GM19395 (cell line): ENCODE measurements around the gene GNG11.
"Not testable (repeated sequence)": the region's sequence is repeated elsewhere in the genome, so short reads cannot be mapped to it uniquely, and the experiment has no call there.

ENCODE experiments used
- ATAC-seq: cut with Tn5 transposase; IDR thresholded peaks from one replicate; pipeline ENCODE4 v1.9.1; 2021; ENCODE audit warnings: mild to moderate bottlenecking, moderate library complexity; ENCODE audit not compliant: unreplicated experiment

GNG11 gene

GRCh38 chr7:93911242-93911641 is 10.3 kb upstream of the GNG11 start:
- ATAC-seq = not testable (repeated sequence)

GRCh38 chr7:93911661-93912060 is 9.9 kb upstream of the GNG11 start:
- ATAC-seq = peak; percentile 61

- ATAC-seq = no peak
Observed at GRCh38 chr7:93913197-93913596, 8.3 kb upstream of the GNG11 start.

- ATAC-seq = no peak
Observed at GRCh38 chr7:93914581-93915066, 6.9 kb upstream of the GNG11 start.

DNA sequence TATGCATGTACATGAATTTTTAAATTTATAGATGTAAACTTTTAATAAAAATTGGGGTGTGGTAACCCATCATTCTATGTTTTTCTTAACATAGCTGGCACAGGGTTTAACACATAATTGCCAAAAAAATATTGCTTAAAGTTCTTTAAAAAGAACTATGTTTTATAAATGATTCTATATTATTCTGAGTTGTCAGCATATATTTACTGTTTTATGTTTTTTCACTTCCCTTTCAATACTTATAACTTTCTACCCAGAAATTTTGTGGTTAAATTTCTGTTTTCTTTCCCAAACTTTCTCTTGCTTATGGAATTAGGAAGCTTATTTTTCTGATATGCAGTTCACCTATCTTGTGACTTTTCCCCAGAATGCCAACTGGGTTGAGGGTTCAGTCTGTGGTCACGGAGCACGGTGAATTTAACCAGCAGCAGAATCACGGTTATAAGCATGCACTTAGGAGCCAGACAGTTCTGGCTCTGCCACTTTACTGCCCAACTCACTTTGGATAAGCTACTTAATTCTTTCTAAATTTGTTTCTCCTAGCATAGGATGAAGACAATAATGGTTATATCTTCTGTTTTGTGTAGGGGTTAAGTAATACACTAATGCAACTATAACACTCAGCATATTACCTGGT is 6.2 kb upstream of the GNG11 start:
- ATAC-seq = not testable (repeated sequence)

DNA sequence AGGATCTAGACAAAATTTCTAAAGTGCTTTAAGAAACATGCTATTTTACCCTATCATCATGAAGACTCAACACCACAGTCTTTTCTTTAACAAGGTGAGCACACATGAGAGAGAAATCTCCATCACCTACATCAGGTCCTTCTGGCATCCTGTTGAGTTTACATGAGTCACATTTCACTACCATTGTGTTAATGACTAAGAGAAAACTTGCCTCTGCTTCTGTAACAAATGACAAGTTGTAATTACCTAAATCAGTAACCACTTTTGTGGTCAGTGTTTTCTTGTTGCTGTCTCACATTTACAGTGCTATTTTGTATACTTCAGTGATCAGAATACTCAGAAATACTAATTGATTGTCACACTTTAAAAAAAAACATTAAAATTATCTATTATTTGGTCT is 5.6 kb upstream of the GNG11 start:
- ATAC-seq = not testable (repeated sequence)

GRCh38 chr7:93916315-93916714 is 5.2 kb upstream of the GNG11 start:
- not testable (repeated sequence) for ATAC-seq

DNA sequence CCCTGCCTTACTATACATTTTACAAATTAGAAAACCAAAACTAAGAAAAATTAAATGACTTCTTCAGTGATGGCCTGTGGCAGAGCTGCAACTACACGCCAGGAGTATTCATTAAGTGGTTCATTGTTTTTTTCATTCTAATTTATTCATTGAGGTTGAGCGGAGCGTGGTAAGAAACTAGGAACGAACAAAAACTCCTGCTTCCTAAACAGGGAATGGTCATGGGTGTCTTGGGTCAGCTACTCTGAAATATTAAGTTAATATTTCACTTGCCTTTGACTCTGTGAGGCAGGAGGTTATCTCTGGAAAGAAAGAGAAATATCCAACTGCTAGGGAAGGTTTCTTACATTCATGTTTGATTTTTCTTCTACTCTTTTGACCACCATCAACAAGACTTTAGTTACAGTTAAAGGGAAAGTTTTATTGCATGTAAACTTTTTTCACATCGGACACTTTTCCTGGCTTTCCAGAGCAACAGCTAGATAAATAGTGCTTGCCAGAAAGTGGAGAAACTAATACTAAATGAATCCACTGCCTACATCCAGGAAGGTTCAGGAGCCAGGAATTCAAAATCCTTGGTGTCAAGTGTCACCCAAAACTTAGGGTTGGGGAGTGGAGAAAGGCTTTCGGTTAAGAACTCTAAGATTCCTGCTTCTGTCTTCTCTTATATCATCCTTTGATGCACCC is 896 bp upstream of the GNG11 start:
- no peak for ATAC-seq

DNA sequence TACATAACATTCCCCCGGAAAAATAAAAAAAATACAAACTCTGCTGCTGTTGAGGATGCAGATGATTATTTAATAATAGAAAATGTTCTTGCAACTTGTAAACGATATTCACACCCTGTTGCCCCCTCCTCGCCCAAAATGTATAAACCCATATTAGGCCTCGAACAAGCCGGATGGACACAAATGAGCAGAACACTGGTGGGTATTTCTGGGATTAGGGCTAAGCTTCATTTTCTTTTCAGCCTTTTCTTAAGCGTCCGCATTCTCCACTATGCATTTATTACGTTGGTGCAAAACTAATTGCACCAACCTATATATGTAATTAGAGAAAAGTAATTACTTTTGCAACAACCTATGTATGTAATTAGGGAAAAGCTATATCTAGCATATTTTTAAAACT is 349 bp upstream of the GNG11 start:
- ATAC-seq = no peak

DNA sequence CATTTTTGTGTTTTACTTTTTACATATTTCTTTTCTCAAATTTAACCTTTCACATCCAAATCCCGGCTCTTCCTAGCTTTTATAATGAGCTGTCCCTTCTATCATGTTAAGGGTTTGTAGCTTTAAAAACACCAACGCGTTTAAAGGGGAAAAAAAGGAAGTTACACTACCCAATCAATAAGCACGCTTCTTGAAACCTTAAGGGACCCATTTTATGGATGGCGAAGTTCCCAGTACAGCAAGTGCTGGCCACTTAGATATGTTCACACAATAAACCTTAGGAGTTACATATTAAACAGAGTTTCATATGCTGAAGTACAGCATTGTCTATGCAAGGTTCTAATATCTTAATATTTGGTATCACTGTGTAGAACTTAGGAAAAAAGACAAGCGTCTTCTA is 1.8 kb downstream of the GNG11 start:
- ATAC-seq = no peak

- ATAC-seq = no peak
Observed at GRCh38 chr7:93923942-93924341, 2.4 kb downstream of the GNG11 start.

DNA sequence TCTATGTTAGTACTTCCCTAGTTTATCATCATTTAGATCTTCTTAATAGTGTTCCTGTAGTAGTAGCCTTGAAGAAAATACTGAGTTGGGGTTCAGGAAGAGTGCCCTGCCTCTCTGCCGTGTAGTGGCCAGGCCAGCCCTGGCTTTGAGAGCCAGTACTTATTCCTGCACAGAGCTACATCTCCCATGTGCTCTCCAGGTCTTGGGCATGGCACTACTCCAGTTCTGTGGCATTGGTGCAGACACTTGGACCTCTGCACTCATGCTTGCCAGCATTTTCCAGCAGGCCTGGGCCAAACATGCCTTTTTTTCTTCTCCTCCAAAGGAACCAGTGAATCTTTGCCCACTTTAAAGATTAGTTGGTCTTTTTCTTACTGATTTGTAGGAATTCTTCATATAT is 5.3 kb downstream of the GNG11 start:
- ATAC-seq = no peak

- no peak for ATAC-seq
Observed at GRCh38 chr7:93927585-93927984, 6.0 kb downstream of the GNG11 start.

- no peak for ATAC-seq
Observed at GRCh38 chr7:93931655-93932054, 10.1 kb downstream of the GNG11 start.

DNA sequence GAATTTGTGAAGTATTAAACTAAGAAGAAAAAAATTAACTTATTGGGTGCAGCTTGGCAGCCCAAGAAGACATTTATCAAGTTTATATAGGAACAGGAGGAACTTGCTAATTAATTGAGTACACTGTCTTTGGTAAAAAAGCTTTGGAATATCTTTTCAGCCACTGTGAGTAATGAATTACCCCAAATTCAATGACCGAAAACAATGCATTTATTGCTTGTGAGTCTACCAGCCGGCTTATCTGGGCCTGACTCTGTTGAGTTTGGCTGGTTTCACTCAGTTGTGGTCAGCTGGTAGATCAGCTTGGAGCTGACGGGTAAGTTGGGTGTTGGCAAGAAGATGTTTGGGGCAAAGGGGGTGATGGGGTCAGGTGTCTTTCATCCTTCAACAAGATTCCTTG is 11.6 kb downstream of the GNG11 start:
- ATAC-seq = no peak

DNA sequence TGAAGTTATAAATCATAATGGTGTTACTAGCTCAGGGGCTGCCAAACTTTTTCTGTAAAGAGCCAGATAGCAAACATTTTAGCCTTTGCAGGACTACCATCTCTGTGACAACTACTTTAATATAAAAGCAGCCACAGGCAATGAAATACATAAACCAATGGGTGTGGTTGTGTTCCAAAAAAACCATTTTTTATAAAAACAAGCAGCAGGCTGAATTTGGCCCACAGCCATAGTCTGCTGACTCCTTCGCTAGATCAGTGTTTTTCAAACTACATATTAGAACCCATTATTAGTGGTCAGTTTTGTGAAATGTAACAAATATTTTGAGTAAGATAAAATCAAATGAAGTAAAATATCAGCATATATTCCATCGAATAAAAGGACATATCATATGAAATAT is 13.6 kb downstream of the GNG11 start:
- no peak for ATAC-seq

GRCh38 chr7:93937818-93938217 is 16.3 kb downstream of the GNG11 start:
- no peak for ATAC-seq

DNA sequence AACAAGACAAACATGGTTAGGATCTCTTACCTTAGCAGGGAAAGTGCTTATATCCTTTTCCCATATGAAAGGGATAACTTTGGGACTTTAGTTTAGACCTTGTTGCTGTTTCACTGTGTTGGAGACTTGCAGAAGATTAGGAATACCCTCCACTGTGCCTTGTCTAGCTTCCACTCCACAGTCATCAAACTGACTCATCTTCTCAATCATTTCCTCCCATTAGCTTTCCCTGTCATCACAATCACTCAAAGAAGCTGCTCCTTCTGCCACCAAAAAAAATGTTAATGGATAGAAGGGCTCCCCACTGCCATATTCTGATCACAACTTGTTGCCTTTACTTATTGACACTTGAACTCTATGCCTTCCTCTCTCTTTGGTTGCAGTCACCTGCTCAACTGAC is 16.8 kb downstream of the GNG11 start:
- ATAC-seq = no peak

GRCh38 chr7:93941945-93942344 is 20.4 kb downstream of the GNG11 start:
- ATAC-seq = no peak

- peak; percentile 77 for ATAC-seq
Observed at GRCh38 chr7:93943816-93944540, 22.4 kb downstream of the GNG11 start.

DNA sequence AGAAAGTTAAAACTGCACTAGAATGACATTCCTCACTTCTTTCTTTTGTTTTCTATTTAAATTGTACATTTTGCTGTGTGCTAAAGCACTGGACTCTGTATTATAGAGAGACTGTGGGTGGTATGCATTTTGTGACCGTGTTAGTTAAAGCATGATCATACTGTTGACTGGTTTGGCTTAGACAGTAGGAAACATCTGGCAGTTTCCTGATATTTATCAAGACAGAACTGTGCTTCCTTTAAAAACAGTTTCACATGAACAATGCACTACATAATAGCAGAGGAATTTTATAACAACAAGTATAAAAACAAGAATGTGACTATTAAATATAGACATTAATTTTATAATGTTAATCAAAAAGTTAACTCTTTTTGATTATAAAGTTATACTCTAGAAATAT is 23.1 kb downstream of the GNG11 start:
- ATAC-seq = peak; percentile 44

DNA sequence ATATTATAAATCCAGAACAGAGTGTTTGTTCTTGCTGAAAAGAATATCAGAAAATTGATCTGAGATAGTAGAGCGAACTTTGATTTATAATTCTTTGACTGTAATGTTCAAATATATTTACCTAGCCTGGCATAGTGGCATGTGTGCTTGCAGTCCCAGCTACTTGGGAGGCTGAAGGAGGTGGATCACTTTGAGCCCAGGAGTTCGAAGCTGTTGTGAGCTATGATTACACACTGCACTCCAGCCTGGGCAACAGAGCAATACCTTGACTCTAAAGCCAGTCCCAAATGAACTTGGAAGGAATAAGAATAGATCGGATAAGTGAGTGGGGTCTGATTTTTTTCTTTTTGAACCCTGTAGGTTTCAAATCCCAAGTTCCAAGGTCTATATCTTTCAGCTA is 23.5 kb downstream of the GNG11 start:
- no peak for ATAC-seq
